ENCODE measurements around the gene HPN.
"Not testable (repeated sequence)": the region's sequence is repeated elsewhere in the genome, so short reads cannot be mapped to it uniquely, and the experiment has no call there.

Gene HPN

GRCh38 chr19:35041548-35042055, at the start of gene HPN:
TSS of gene HPN (plus strand) at chr19:35041721. CDS start at chr19:35042507, 786 bp downstream.
- DNase-seq, result no peak

DNA sequence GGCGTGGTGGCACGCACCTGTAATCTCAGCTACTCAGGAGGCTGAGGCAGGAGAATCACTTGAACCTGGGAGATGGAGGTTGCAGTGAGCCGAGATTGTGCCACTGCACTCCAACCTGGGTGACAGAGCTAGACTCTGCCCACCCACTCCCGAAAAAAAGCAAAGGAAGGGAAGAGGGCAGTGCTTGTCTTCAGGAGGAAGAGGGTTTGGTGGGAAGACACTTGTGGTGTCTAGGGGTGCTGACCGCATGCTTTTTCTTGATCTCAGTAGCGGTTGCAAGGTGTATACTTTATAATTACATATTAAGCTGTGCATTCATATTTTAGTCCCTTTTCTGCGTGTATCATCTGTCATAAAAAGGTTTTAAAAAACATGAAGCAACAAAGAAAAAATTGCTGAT, 48.9 kb upstream of the HPN start:
- DNase-seq, result not testable (repeated sequence)

- no peak for DNase-seq
Measured at GRCh38 chr19:34994286-34994642, 47.3 kb upstream of the HPN start.

DNA sequence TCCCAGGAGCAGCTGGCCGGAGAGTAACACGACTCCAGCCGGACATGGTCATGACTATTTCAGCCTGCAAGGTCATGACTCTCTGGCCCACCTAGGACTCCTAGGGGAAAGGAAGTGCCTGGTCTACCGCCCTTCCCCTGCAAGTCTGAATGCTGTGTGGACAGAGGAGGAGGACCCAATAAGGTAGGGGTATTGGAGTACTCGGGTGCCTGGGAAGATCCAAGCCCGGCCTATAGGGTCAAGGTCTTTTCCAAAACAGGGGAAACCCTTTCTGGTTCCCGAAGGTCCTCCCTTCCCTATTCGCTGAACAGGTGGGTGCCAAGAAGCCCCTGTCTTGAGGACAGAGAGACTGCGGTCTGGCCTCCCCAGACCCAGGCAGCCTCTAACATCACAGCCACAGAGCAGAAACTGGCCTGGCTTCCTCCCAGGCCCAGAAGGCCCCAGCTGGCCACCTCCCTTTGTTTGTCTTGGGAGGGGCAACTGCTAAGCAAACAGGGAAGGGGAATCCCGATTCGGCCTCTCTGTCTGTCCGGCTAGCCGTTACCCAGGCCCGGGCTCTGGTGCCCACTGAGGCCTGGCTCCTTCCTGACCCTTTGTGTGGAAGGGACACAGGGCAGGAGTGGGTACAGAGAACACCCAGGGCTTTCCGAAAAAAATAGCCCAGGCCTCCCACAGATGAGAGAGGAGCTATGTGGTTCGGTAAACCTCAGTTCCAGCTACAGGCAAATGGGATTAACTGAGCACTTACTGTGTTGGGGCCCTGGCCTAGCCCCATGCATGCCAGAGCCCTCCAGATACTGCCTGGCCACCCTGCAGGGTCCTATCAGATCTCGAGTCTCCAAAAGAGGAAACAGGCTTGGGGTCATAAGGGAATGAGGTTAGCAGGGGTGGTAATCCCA, 46.6 kb upstream of the HPN start:
- no peak for DNase-seq

GRCh38 chr19:34995551-34995950, 46.0 kb upstream of the HPN start:
- no peak for DNase-seq

DNA sequence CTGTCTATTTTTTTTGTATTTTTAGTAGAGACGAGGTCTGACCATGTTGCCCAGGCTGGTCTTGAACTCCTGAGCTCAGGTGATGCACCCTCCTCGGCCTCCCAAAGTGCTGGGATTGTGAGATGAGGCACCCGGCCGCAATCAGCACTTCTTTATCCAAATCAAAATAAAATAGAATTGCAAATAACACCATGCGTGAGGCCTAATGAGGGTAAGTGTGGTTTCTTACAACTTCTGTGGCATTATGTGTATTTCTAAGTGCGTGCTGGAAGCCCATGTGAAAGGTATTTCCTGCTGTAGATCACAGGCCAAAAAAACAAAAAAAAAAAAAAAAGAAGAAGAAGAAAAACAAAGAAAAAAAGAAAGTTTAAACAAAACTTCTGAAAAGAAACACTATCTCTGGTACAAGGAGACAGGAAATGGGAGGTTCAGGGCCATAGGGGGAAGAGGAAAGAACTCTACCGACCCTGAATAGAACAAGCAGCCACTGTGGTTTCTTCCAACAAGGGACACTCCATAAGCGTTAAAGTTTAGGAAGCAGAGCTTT, 44.4 kb upstream of the HPN start:
- no peak for DNase-seq

DNA sequence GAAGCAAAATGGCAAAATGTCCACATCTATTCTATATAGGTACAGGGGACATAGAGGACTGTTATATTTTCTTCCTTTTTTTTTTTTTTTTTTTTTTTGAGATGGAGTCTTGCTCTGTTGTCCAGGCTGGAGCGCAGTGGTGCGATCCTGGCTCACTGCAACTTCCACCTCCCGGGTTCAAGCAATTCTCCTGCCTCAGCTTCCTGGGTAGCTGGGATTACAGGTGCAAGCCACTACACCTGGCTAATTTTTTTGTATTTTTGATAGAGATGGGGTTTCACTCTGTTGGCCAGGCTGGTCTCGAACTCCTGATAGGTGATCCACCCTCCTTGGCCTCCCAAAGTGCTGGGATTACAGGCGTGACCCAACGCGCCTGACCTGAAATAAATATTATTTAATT, 43.3 kb upstream of the HPN start:
- DNase-seq, result not testable (repeated sequence)

DNA sequence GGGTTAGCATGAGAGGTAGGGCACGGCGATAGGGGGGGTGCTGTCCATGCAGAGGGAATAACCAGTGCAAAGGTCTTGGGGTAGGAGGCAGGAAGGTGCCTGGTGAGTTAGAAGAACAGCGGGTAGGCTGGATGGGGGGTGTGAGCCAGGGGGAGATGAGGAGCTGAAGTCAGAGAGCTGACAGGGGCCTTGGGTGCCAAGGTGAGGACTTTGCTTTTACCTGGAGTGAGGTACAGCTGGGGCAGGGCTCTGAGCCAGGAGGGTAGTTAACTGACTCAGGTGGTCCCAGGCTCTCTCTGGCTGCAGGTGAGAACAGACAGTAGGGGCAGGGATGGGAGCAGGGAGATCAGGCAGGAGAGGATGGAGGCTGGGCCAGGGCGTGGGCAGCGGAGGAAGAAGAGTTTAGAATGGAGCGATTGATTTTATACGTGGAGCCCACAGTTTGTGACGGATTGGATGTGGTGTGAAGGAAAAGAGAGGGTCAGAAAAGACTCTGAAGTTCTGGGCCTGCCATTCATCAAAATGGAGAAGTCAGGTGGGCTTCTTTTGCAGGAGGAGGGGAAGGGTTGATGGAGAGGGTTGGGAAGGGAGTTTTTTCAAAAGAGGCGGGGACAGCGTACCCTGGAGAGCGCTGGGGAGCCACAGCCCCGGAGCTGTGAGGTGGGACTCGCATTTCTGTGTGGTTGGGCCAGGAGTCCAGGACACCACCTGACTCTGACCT, 42.6 kb upstream of the HPN start:
- no peak for DNase-seq

DNA sequence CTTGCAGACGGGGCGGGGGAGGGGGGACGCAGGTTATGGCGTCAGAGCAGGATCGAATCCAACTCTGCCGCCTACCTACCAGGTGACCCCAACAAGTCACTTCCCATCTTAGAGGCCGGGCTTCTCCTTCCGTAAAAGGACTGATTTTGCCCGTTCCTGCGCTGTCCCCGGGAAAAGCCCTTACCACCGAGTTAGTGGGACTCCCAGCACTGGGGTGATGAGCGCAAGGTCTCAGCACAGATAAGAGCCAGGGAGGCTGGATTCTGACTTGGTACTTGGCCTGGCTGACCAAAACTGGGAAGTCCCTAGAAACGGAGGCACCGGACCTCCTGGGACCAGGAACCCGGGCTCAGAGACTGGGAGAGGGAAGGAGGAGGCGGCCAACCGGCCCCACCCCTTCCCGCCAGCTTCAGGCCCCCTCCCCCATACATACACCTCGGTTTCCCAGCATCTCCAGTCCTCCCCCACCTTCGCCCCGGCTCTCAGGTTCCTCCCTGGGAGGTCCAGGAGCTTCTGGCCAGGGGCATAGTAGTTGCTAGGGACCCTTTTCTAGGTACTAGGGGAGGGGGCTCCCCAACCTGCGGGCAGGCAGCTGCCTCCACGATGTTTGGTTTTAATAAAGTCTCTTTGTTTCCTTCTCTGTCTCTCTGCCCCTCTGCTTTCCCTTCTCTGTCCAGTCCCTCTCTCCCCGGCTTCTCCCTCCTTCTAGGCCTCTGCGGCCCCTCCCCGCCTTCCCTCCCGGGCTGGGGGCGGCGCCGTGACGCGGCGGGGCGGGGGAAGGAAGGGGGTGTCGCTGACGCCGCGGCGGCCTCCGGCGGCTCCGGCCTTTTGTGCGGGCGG, 41.8 kb upstream of the HPN start, which contains the start of gene GRAMD1A:
TSS of gene GRAMD1A (plus strand) at position 826 of the 840 bp plus-strand sequence. CDS start 156 bp downstream, outside the sequence.
- DNase-seq, result peak; percentile 55

- DNase-seq, result no peak
Measured at GRCh38 chr19:35000338-35000646, 41.2 kb upstream of the HPN start.

DNA sequence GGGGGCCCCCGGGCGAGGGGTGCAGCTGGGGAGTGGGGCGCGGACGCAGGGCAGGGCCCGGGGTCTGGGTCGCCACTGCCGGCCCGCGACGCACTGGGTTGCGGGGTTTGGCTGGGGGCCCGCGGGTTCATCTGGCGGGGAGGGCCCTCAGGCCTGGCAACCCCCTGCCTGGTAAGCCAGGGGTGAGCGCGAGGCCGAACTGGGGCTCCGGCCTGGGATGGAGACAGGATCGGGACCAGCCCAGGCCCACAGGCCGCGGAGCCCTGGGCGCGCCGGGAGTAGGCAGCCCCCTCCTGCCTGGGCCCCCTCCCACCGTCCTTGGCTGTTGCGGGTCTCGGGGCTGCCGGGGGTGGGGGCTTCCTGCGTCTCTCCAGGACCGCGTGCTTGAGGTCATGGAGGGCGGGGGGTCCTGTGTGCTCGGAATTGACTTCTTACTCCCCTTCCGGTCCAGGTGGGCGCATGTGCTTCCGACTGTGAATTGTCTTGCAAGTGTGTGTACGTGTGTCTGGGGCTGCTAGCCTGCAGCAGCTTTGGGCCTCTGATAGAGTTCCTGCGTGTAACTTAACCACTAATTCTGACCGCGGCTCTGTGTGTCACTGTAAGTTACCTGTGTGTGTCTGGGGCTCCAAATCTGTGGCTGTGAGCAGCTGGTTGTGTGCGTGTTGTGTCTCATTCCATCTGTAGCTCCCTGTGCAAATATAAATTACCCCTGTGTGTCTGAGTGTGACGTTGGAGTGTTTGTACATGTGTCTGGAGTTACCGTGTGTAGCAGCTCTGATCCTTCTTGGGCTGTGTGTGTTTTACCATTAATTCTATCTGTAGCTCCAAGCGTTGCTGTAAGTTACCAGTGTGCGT, 40.6 kb upstream of the HPN start:
- DNase-seq, result peak; percentile 32

- DNase-seq, result no peak
Measured at GRCh38 chr19:35002037-35002535, 39.4 kb upstream of the HPN start.

DNA sequence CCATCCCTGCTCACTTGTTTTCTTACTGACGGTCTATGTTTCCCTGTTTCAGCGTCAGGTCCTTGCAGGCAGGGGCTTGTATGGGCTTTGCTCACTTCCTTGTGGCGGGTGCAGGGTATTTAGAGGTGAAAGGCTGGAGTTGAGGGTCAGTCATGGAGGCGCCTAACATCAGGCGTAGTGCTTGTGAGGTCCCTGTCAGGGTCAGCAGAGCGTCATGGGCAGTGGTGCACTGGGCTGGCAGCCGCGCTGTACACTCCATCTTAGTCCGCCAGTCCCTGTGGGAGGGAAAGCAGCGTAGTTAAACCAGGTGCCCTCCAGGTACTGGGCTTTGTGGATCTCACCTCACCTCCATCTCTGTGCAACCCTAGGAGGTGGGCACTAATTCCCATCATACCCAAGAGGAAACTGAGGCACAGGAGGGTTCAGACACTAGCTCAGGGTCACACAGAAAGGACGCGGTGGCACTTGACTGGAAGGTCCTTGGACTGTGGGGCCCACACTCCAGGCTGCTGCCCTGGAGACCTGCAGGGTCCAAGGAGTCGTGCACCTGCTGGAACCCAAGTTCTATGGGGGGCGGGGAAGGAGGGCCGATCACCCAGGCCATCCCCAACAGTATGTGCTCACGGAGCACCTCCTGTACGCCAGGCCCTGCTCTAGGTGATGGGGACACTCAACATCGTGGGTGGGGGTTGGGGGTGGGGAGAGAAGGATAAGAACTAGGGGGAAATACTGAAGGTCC, 36.8 kb upstream of the HPN start:
- no peak for DNase-seq

DNA sequence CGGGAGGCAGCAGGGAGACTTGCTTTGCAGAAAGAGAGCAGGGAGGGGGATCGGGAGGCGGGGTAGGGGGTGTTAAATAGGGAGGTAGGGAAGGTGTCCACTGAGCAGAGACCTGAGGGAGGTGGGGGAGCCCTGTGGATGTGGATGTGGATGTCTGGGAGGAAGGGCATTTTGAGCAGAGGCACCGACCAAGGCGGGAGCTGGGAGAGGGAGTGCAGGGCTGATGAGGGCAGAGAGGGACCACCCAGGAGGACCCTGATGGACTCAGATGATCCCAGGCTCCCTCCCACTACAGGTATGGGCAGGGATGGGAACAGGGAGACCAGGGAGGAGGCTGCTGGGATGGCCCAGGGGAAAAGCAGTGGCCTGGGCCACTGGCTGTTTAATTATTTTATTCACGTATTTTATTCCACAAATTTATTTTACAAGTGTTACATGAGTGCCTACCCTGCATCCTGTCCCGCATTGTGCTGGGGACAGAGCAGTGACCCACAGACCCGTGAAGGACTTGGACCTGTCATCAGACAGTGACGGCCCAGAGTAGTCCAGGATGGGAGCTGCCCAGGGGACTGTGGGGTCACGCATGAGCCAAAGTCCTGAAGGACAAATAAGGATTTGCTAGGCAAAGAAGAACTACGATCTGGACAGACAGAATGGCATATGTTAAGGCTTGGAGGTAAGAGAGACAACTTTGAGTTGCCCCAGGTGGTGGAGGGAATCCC, 36.1 kb upstream of the HPN start:
- no peak for DNase-seq

- DNase-seq, result not testable (repeated sequence)
Measured at GRCh38 chr19:35006007-35006341, 35.5 kb upstream of the HPN start.

- no peak for DNase-seq
Measured at GRCh38 chr19:35006342-35006998, 35.1 kb upstream of the HPN start.

DNA sequence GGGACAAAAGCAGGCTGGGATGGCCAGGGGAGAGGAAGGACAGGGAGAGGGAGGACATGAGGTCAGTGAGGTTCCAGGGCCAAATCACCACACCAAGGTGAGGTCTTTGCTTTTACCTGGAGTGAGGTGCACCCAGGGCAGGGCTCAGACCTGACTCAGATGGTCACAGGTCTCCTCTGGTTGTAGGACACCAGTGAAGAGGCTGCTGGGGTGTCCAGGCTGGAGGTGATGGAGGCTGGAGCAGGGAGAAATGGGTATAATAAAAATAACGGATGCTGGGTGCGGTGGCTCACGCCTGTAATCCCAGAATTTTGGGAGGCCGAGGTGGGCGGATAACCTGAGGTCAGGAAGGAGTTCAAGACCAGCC, 34.5 kb upstream of the HPN start:
- DNase-seq, result no peak

- DNase-seq, result not testable (repeated sequence)
Measured at GRCh38 chr19:35007427-35007826, 34.1 kb upstream of the HPN start.

DNA sequence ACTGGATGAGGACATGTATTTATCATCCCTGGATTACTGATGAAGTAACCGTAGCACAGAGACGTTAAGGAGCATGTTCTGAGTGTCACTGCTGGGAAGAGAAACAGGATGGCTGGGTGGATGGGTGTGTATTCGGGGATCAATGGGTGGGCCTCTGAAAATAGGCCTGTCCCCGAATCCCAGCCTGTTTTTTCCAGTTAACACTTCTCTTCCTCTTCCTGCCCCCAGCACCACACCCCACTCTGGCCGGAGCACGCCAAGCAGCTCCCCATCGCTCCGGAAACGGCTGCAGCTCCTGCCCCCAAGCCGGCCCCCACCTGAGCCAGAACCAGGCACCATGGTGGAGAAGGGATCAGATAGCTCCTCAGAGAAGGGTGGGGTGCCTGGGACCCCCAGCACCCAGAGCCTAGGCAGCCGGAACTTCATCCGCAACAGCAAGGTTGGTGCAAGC, 32.6 kb upstream of the HPN start:
- no peak for DNase-seq

Data from activated CD4-positive, alpha-beta T cell treated with anti-CD3 and anti-CD28 coated beads for 1 hour (primary cell).